Heart left ventricle (tissue), 13 donors: ENCODE measurements around the gene KREMEN2.

Experiments used
- CTCF ChIP-seq, 12 donors: fragments of 200-600 bp; sonication (generic) in 4 of 12; IDR thresholded peaks; one replicate each; pipeline versions ENCODE4 v1.5.0 to v1.8.0; 2018 to 2022; ENCODE audit warnings: antibody characterized with exemption in 12 of 12, mild to moderate bottlenecking in 5 of 12
- POLR2A ChIP-seq, 2 donors: fragments of 450-650 bp; IDR thresholded peaks; one replicate each; pipeline ENCODE4 v1.6.1; 2017; ENCODE audit warnings: antibody characterized with exemption in 2 of 2, mild to moderate bottlenecking in 2 of 2, moderate library complexity in 2 of 2
- donor health status: ischemic (EF 13 %, LVEDD 7.1; RV severe dilation, severe dysfunction).
- donor health status: DM: no; HTN: yes; CAD: no.
- donor health status: DM: no; HTN: no; CAD: no.
- donor health status: ischemic (EF 25% LVEDD 6.9; RV normal size, moderate dysfunction).
- donor health status: ischemic (EF 25% LVEDD 5.7; RV mildly dilated, moderate dysfunction).
- donor health status: ischemic (EF 35%, LVEDD 5.7; RV mildly dilated, moderate dysfunction).
- donor health status: nonischemic (EF 11% LVEDD 7.7; RV severe dilation, severe dysfunction).
- donor health status: DM: yes; HTN: yes; CAD: no.
- donor health status: PGD.
- donor health status: ischemic (EF 29% LVEDD 5.4; RV normal size, mild dysfunction).
- donor health status: nonischemic (EF 23%, LVEDD 6.1; RV moderate dilation, normal function).

DNA sequence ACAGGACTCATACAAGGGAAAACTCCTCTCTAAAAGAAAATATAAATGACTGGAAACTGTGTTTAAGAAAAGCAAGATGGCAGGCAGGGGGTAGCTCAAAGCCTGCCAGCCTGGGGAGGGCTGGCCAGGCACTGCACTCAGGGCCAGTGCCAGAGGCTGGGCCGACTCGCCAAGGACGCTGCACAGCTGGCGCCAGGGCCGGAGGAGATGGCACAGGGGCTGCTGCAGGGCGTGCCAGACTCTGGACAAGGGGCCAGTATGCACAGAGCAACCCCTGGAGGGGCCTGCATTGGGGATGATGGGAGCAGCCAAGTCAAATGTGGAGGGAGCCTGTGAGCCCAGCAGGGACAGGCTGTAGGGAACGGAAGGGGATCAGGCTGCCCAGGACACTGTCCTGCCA, 12.1 kb downstream of the KREMEN2 start:
- no peak for TF ChIP-seq CTCF (IDR thresholded peaks at IDR 0.05)
- no peak for TF ChIP-seq POLR2A (IDR thresholded peaks at IDR 0.05)
